GM19372 (cell line): Measurements from ENCODE around the gene MRPL27.

Experiments used
- ATAC-seq: cut with Tn5 transposase; IDR thresholded peaks from one replicate; pipeline ENCODE4 v1.9.1; 2021; ENCODE audit warnings: mild to moderate bottlenecking, low read depth, moderate library complexity; ENCODE audit not compliant: unreplicated experiment

Gene MRPL27

GRCh38 chr17:50361561-50362480 is 11.2 kb downstream of the MRPL27 start:
- no peak for ATAC-seq

- ATAC-seq = no peak
Observed at GRCh38 chr17:50360486-50361115, 12.4 kb downstream of the MRPL27 start.

GRCh38 chr17:50359998-50360461 is 13.0 kb downstream of the MRPL27 start:
- ATAC-seq = no peak

GRCh38 chr17:50359005-50359699 is 13.8 kb downstream of the MRPL27 start:
- ATAC-seq = no peak

- no peak for ATAC-seq
Observed at GRCh38 chr17:50358177-50358576, 14.8 kb downstream of the MRPL27 start.

- ATAC-seq = no peak
Observed at GRCh38 chr17:50356892-50357510, 16.0 kb downstream of the MRPL27 start.

- ATAC-seq = no peak
Observed at GRCh38 chr17:50356418-50356817, 16.6 kb downstream of the MRPL27 start.

GRCh38 chr17:50355701-50356341 is 17.2 kb downstream of the MRPL27 start:
- ATAC-seq = no peak

GRCh38 chr17:50355336-50355700 is 17.7 kb downstream of the MRPL27 start:
- no peak for ATAC-seq

- ATAC-seq = no peak
Observed at GRCh38 chr17:50354776-50355175, 18.2 kb downstream of the MRPL27 start.

- ATAC-seq = no peak
Observed at GRCh38 chr17:50354198-50354597, 18.8 kb downstream of the MRPL27 start.

GRCh38 chr17:50353600-50354195 is 19.3 kb downstream of the MRPL27 start:
- no peak for ATAC-seq

GRCh38 chr17:50352693-50353599 is 20.0 kb downstream of the MRPL27 start:
- ATAC-seq = no peak

- ATAC-seq = no peak
Observed at GRCh38 chr17:50352072-50352692, 20.8 kb downstream of the MRPL27 start.

- no peak for ATAC-seq
Observed at GRCh38 chr17:50350733-50351132, 22.3 kb downstream of the MRPL27 start.

- ATAC-seq = no peak
Observed at GRCh38 chr17:50349243-50349600, 23.8 kb downstream of the MRPL27 start.

GRCh38 chr17:50348522-50349242 is 24.3 kb downstream of the MRPL27 start:
- ATAC-seq = no peak

- no peak for ATAC-seq
Observed at GRCh38 chr17:50347894-50348291, 25.1 kb downstream of the MRPL27 start.
